ENCODE measurements around the gene NUDT21.

- TF ChIP-seq CTCF (IDR thresholded peaks at IDR 0.05; ENCODE audit: insufficient read depth, low read length) = no peak
- no peak for TF ChIP-seq REST (IDR thresholded peaks at IDR 0.05; ENCODE audit: insufficient replicate concordance, low read depth)
- TF ChIP-seq POLR2AphosphoS5 (IDR thresholded peaks at IDR 0.05; ENCODE audit: low read depth) = no peak
- no peak for TF ChIP-seq SPI1 (IDR thresholded peaks at IDR 0.05; ENCODE audit: borderline replicate concordance, low read depth)
Measured at GRCh38 chr16:56457927-56458470, 6.9 kb upstream of the NUDT21 start.

Data from HL-60 (cell line).